Measurements from ENCODE around the gene CCL7.

The CCL7 gene

DNA sequence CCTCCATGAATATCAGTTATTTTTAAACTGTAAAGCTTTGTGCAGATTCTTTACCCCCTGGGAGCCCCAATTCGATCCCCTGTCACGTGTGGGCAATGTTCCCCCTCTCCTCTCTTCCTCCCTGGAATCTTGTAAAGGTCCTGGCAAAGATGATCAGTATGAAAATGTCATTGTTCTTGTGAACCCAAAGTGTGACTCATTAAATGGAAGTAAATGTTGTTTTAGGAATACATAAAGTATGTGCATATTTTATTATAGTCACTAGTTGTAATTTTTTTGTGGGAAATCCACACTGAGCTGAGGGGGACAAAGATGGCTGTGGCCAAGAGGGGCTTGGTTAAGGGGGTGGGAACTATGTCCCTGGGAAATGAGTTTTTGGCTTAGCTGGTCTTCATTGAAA lies 17.9 kb downstream of the CCL7 start:
- DNase-seq (ENCODE audit: low read depth in 2 of 2) = no peak

DNA sequence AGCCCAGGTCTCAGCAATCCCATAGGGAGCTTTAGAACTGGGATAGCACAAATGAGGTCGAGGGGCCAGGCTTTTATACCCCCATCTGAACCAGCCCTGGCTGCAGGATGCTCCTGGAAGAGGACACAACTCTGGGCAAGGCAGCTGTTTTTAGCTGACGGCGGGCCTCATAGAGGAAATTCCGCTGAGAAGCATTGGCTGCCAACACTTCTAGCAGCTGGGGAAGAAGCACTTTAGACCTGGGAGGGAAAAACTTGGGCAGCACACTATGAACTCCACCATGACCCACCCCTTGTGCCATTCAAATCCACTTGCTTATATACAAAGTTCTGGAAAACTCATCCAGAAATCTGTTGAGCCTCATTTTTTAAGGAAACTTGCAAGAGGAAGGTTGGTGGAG lies 20.6 kb downstream of the CCL7 start:
- DNase-seq (ENCODE audit: low read depth in 2 of 2) = no peak

DNA sequence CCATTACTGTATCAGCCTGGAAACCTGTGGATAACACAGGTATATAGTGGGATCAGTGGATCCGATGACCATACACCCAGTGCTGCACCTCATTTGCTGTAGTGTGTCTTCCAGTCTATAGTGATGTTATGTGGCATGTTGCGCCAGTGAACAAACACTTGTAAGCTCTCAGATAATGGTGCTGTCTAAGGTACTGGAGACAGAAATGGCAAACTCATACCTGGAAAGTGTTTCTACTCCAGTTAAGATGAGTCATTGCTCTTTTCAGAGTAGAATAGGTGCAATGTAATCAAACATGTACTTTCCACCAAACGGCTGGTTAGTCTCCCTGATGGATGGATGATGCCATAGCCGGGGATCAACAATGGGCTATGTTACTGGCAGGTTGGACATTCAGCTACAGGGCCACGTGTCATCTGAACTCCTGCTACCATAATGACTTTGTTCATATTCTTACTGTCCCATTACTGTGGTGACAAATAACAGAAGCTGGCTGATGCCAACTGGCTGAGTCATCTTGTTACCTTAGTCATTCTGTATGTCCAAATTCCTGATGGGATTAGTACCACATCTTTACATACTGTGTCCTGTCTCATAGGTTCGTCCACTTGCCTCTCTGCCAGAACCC lies 21.8 kb downstream of the CCL7 start:
- DNase-seq (ENCODE audit: low read depth in 2 of 2) = no peak

DNA sequence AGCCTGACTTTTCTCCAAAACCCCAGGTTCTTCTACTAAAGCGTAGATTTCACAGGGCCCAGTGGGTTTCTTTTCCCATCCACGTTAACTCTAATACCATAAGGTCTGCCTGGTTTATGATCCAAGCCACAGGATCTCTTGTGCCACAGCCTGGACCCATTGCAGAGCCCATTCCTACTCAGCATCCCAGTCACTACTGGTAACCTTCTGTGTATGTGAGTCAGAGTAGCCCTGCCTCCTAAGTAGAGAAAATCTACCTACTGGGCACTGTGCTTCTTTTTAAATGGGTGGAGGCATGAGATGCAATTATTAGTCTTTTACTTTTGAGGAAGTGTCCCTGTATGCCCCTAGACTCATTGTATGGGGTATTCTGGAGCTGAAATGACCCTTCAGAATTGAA lies 29.0 kb downstream of the CCL7 start:
- no peak for DNase-seq (ENCODE audit: low read depth in 2 of 2)

DNA sequence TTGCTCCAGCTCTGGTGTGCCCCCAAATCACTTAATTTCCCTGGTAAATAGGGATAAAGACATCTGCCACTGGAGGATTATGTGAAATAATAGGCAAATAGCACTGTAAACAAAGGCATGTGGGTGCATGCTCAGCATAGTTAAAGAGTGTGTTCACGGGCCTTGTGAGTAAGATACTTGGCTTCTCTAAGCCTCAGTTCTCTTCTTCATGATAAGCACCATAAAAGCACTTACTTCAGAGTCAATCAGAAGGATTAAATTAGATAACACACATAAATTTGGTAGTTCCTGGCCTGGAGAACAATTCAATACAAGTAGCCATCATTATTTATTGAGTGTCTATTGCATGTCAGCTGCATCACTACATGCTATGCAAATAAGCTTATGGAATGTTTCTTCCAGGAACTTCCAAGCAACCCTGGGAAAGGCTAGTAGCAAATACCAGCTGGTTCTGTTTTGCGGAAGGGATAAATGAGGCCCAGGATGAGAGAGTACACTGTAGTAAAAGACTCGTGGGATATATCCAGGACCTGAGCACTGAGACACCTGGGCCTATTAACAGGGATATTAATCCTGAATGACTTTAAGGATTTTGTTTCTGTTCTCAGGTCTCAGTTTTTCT lies 30.0 kb downstream of the CCL7 start:
- DNase-seq (ENCODE audit: low read depth in 2 of 2) = no peak

DNA sequence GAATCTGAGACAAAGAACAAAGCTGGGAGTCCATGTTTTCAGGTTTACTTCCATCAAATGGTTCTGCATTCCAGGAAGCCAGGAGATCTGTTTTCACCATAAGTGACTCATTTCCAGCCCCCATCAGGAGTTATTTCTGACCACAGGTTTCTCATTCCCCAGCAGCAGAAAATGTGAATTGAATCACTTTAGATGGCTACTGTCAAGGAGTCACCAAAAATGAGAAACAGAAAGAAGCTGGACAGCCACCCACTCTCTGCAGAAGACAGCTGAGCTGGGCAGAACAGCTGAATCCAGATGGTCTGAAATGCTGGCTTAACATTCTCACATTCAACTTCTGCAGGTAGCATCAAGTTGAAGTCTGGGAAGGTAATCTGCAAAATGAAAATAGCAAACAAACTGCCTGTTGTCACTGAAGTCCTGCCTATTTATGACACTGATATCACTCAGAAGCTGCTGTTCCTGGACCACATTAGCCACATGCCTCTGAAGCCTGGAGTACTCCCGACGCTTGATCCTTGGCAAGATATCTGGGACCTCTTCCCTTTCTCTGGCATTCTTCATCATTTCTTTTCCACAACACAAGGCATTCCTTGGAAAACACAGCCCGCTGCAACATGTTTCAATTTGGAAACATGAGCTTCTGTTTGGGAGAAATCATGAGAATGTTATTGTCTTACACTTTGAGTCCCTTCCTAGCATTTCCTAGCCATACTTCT lies 30.8 kb downstream of the CCL7 start:
- DNase-seq (ENCODE audit: low read depth in 2 of 2) = no peak

DNA sequence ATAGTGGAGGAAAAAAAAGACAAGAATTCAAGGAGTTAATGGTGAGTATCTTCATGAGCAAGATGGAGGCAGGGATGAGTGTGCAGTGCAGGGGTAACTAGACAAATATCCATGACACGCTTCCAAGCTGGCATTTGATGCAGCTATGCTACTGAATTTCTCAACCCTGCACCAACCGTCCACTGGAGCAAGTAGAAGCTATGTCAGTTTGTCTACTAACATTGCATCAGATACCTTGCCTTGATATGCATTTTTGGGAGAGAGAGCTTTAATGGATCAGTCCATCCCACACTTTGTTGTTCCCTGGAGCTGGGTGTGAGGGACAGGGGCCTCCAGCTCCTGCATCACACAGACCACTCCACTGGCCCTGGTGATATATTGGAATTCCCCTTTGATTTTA lies 32.0 kb downstream of the CCL7 start:
- DNase-seq (ENCODE audit: low read depth in 2 of 2) = no peak

DNA sequence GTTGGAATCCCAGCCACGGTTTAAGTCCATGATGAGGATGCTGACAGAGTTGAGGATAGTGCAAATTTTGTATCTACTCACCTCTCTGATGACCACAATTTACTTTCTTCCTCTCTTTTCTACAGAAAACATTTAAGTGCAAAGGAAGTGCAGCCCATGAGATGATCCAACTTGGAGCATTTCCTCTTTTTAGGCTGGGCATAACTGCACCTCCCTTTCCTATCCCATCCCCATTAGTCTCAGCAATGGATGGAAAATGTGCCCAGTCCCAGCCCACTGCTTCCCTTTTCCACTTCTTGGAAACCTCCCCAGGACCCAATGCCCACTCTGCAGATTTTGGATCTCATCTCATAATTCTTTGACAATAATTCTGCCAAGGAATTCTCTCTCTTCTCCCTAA lies 32.6 kb downstream of the CCL7 start:
- DNase-seq (ENCODE audit: low read depth in 2 of 2) = no peak

DNA sequence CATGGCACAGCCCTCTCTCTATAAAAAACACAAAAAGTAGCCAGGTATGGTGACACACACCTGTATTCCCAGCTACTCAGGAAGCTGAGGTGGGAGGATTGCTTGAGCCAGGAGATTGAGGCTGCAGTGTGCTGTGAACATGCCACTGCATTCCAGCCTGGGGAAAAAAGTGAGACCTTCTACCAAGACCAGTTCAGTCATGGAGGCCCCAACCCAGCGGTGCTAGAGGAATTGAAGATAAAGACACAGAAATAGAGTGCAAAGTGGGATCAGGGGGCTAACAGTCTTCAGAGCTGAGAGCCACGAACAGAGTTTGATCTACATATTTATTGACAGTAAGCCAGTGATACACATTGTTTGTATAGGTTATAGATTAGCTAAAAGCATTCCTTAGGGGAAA lies 33.6 kb downstream of the CCL7 start:
- no peak for DNase-seq (ENCODE audit: low read depth in 2 of 2)

DNA sequence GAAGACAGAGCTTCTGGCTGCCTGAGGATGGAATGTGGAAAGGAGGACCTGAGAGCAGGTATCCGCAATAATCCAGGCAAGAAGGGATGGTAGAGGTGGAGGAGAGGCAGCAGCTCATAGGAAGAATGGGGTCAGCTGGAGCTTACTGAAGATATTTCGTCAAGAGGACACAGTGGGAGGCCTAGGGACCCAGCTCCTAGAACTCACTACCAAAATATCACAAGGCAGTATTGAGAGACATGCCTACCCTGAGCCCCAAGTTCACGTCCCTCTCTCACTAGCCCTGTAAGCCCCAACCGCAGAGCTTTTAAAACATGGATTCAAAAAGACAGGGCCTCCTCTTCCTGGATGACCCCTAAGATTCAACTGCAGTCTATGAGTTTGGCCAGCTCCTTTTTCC lies 35.0 kb downstream of the CCL7 start:
- no peak for DNase-seq (ENCODE audit: low read depth in 2 of 2)

DNA sequence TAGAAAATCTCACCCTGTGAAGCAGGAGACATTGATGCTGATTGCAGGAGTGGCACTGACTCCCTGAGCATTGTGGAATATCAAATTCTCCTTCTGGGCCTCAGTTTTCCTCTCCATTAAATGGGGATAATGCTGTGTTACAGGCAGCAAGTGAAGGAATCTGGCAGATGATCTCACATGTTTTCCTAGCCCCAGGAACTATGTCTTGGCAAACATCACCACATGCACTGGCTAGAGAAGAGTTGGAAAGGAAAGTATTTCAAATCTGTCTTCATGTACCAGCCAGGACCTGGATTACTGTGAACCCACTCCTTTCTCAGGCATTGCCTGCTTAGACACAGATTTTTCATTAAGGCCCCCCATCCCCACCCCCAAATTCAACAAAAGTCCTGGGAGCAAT lies 35.6 kb downstream of the CCL7 start:
- no peak for DNase-seq (ENCODE audit: low read depth in 2 of 2)

DNA sequence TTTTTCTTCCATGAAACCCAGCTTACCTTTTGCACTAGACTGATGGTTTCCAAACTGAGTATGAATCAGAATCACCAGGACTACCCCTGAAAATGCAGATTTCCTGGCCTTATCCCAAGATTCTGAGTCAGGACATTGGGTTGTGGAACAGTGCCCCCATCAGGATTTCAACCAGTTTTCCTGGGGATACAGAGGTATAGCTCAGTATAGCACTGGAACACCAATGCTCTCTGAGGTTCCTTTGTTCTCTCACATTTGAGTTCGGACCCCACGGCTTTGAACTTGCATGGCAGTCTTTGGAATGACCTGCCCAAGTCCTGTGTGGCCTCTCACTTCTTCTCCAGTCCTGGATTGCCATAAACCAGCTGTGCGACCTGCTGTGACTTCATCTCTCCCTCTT lies 36.4 kb downstream of the CCL7 start:
- DNase-seq (ENCODE audit: low read depth in 2 of 2) = no peak

DNA sequence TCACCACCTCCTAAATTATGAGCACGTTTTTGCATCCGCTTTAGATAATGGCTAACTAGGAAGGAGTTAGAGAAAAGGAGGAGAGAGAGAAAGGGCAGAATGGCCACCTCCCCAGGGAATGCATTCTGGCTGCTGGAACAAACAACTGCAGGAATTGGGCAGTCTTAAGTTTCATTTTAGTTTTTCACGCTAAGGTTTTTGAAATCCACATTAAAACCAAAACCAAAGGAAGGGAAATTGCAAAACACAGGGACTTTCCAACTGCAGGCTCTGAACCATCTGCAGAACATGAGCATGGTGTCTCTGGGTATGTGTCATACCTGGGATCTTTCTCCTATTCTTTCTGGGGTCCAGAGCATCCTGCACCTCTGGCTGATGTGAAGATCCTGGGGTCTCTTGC lies 37.1 kb downstream of the CCL7 start:
- no peak for DNase-seq (ENCODE audit: low read depth in 2 of 2)

DNA sequence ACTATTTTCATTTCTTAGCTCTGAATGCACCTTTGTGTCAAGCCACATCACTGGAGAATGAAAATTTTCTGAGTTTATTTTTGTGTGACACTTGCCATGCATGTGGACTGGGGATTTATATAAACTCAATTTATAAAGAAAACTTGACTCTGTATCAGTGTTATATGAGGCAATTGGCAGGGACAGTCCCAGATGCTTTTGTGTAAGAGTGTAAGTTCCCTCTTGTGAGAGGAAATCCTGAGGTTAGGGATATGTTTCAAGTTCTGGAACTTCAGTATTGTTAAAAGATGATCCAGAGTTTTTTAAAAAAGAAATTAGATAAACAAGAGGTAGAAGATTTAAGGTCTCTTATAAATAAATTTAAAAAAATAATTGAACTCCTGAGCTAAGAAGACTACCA lies 38.4 kb downstream of the CCL7 start:
- DNase-seq (ENCODE audit: low read depth in 2 of 2) = no peak

DNA sequence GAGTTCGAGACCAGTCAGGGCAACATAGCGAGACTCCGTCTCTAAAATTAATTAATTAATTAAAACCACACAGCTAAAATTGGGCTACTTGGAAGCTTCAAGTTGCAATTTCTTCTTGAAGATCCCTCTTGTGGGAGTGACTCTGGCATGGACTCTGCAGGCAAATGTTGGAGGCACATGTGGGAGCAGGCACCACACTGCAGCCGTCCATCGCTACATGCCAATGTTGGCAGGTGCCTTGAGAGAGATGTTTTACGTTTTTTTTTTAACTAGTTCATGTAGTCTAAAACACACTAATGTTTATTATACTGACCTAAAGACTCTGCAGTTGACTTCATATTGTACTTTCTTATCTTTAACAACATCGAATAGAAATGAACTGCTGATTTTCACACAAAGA lies 41.3 kb downstream of the CCL7 start:
- DNase-seq (ENCODE audit: low read depth in 2 of 2) = no peak

DNA sequence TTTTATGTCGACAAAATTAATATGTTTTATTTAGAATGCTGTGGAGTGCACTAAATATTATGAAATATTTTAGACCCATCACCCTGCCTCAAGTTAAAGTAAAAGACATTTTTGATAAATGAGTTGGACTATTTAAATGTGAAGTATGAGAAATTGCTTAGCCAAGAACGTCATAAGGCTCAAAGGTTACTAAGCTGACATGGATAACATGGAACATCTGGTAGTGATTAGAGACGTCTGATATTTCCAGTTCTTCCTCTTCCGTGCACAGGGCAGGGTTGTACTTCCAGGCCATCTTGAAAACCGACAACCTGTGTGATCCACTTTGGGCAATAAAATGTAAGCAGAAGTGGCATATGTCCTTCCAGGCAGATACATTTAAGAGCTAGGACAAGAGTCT lies 42.1 kb downstream of the CCL7 start:
- no peak for DNase-seq (ENCODE audit: low read depth in 2 of 2)

DNA sequence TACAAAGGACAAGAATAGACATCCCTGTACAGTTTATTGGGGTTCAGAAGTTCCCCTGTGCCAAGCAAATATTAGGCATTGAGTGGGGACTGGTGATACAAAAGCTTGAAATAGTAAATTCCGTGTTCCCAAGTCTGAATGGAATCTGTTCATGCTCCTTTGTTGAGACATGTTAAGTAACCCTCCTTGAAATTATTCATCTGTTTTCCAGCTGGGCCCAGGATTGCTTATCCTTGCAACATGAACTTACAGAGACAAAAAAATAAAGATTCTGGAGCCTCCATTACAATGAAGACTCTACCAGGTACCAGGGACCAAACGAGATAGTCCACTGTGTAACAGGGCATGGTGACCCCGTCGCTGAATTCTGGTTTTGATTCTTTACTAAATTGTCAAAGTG lies 43.1 kb downstream of the CCL7 start:
- DNase-seq (ENCODE audit: low read depth in 2 of 2) = no peak

DNA sequence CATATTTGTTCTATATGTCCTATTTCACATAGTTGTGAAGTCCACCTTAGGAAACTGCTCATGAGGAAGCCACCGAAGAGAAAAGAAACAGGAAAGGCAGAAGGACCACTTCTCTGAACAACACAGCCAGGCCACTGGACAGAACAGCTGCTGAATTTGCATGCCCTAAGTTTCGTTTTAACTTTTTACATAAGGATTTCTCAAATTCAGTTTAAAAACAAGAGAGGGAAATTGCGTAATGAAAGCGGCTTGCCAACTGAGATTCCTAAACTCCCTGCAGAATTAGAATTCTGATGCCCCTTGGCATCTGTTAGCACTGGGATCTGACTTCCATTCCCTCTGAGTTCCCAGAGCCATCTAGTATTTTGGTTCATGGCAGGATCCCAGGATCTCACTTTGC lies 44.3 kb downstream of the CCL7 start:
- DNase-seq (ENCODE audit: low read depth in 2 of 2) = no peak

DNA sequence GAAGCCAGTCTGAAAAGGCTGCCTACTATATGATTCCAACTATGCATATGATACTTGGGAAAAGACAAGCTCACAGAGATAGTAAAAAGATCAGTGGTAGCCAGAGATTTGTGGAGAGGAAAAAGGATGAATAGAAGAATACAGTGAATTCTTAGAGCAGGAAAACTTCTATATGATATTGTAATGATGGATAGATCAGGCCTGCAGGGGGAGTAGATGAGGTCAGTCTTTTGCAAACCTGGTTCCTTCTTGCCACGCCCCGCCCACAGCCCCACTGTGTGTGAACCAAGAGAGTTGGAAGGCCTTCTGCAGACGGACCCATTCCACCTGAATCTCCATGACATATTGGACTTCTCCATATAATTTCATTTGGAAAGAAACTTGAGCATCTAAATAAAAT lies 48.5 kb downstream of the CCL7 start:
- peak in 1 of 2 donors; percentile 7 for DNase-seq (ENCODE audit: low read depth in 2 of 2)

DNA sequence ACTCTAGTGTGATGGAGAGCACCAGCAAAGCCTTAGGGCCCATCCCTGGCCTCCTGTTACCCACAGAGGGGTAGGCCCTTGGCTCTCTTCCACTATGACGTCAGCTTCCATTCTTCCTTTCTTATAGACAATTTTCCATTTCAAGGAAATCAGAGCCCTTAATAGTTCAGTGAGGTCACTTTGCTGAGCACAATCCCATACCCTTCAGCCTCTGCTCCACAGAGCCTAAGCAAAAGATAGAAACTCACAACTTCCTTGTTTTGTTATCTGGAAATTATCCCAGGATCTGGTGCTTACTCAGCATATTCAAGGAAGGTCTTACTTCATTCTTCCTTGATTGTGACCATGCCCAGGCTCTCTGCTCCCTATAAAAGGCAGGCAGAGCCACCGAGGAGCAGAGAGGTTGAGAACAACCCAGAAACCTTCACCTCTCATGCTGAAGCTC lies 49.0 kb downstream of the CCL7 start, which contains the start of gene CCL8:
TSS of gene CCL8 (plus strand) at position 397 of the 445 bp plus-strand sequence. CDS start 67 bp downstream, outside the sequence.
- DNase-seq (ENCODE audit: low read depth in 2 of 2) = no peak

All from stimulated activated CD4-positive, alpha-beta T cell treated with anti-CD3 and anti-CD28 coated beads, Interleukin-4, amount 100 ng/mL, for 48 hours (primary cell).